GM23338 (cell line): ENCODE data around the gene RNASE7. TPM values are rescaled to one million over a fixed set of nuclear protein-coding genes. Genes with fewer than 3 reads are reported as not detected.

Source experiments
- ATAC-seq: fragments of 200-7000 bp; cut with Tn5 transposase; 3 replicates; pipeline ENCODE4 v1.9.1; 2020
- DNase-seq: peaks from one replicate; pipeline ENCODE4 v3.0.0-alpha.2; 2015; ENCODE audit warnings: low spot score
- H2AFZ ChIP-seq: fragments of 200-600 bp; sonication (generic); 2 replicates; pipeline ENCODE4 v1.8.0; 2016; ENCODE audit warnings: antibody characterized with exemption, mild to moderate bottlenecking, moderate library complexity
- H3F3A ChIP-seq: fragments of 200-600 bp; sonication (generic); replicated peaks from 2 replicates; pipeline ENCODE4 v1.8.0; 2017; ENCODE audit warnings: antibody characterized with exemption, mixed run types, low read depth
- H3K27ac ChIP-seq: fragments of 200-600 bp; sonication (generic); 2 replicates; pipeline ENCODE4 v1.6.1; 2016; ENCODE audit warnings: low read depth
- H3K27me3 ChIP-seq: fragments of 200-600 bp; sonication (generic); 2 replicates; pipeline ENCODE4 v1.8.0; 2016; ENCODE audit warnings: mild to moderate bottlenecking, mixed run types, moderate library complexity; ENCODE audit not compliant: insufficient read depth
- H3K36me3 ChIP-seq: fragments of 200-600 bp; sonication (generic); 2 replicates; pipeline ENCODE4 v1.8.0; 2016; ENCODE audit warnings: mild to moderate bottlenecking; ENCODE audit not compliant: insufficient read depth
- H3K4me1 ChIP-seq: fragments of 200-600 bp; sonication (generic); 2 replicates; pipeline ENCODE4 v1.8.0; 2016; ENCODE audit warnings: mild to moderate bottlenecking, moderate library complexity; ENCODE audit not compliant: insufficient read depth
- H3K4me2 ChIP-seq: fragments of 200-600 bp; sonication (generic); 2 replicates; pipeline ENCODE4 v1.7.1; 2017; ENCODE audit warnings: mixed run types
- H3K4me3 ChIP-seq: fragments of 200-600 bp; sonication (generic); 2 replicates; pipeline ENCODE4 v1.6.1; 2016; ENCODE audit warnings: mixed run types
- H3K79me2 ChIP-seq: fragments of 200-600 bp; sonication (generic); replicated peaks from 2 replicates; pipeline ENCODE4 v1.8.0; 2017; ENCODE audit warnings: mild to moderate bottlenecking; ENCODE audit not compliant: insufficient read depth
- H3K9me2 ChIP-seq: fragments of 200-600 bp; sonication (generic); 2 replicates; pipeline ENCODE4 v1.8.0; 2017; ENCODE audit not compliant: insufficient read depth
- H4K20me1 ChIP-seq: fragments of 200-600 bp; sonication (generic); replicated peaks from 2 replicates; pipeline ENCODE4 v1.8.0; 2017; ENCODE audit warnings: mild to moderate bottlenecking; ENCODE audit not compliant: insufficient read depth
- H3K27ac Mint-ChIP-seq: 2 replicates; pipeline ENCODE4 v1.8.0; 2020; ENCODE audit warnings: inconsistent platforms, mild to moderate bottlenecking, moderate library complexity, mixed read lengths
- H3K27me3 Mint-ChIP-seq: 3 replicates; pipeline ENCODE4 v1.8.0; 2022; ENCODE audit warnings: low read depth, mild to moderate bottlenecking, moderate library complexity, mixed read lengths, inconsistent platforms; ENCODE audit not compliant: insufficient read depth, poor library complexity
- H3K36me3 Mint-ChIP-seq: 3 replicates; pipeline ENCODE4 v1.8.0; 2021; ENCODE audit warnings: low read depth, mild to moderate bottlenecking, inconsistent platforms, moderate library complexity, mixed read lengths
- H3K4me1 Mint-ChIP-seq: 3 replicates; pipeline ENCODE4 v1.8.0; 2020; ENCODE audit warnings: mild to moderate bottlenecking, inconsistent platforms, mixed read lengths
- H3K4me3 Mint-ChIP-seq: 3 replicates; pipeline ENCODE4 v1.8.0; 2021; ENCODE audit warnings: moderate library complexity, mild to moderate bottlenecking, inconsistent platforms, mixed read lengths
- H3K9me3 Mint-ChIP-seq: 3 replicates; pipeline ENCODE4 v1.8.0; 2020; ENCODE audit warnings: moderate library complexity, mild to moderate bottlenecking, inconsistent platforms, mixed read lengths
- EZH2 ChIP-seq: fragments of 200-600 bp; sonication (generic); IDR thresholded peaks from one replicate; pipeline ENCODE4 v1.8.0; 2017; ENCODE audit warnings: antibody characterized with exemption, mild to moderate bottlenecking, low read depth; ENCODE audit not compliant: unreplicated experiment
- EZH2phosphoT487 ChIP-seq: fragments of 200-600 bp; sonication (generic); IDR thresholded peaks from one replicate; pipeline ENCODE4 v1.8.1; 2018; ENCODE audit warnings: antibody characterized with exemption; ENCODE audit not compliant: unreplicated experiment
- JUNB ChIP-seq: IDR thresholded peaks from one replicate; pipeline ENCODE4 v1.6.1; 2016; ENCODE audit warnings: antibody characterized with exemption; ENCODE audit not compliant: unreplicated experiment
- NANOG ChIP-seq: IDR thresholded peaks from 2 replicates; pipeline ENCODE4 v1.6.1; 2016; ENCODE audit warnings: antibody characterized with exemption, borderline replicate concordance
- POLR2AphosphoS5 ChIP-seq: IDR thresholded peaks from 2 replicates; pipeline ENCODE4 v1.6.1; 2016; ENCODE audit warnings: antibody characterized with exemption, low read depth
- ZNF114 ChIP-seq: fragments of 250-450 bp; sonication (Bioruptor Pico); IDR thresholded peaks from 2 replicates; pipeline ENCODE4 v1.5.0; 2020; ENCODE audit warnings: mild to moderate bottlenecking, moderate library complexity
- ZNF331 ChIP-seq: fragments of 250-450 bp; sonication (Bioruptor Pico); IDR thresholded peaks from 2 replicates; pipeline ENCODE4 v1.5.0; 2020; ENCODE audit warnings: low read depth, mild to moderate bottlenecking, moderate library complexity
- polyA plus RNA-seq: library from polyadenylated mRNA; unstranded; fragments of >200 nt; fragmentation: Nextera tagmentation; extraction: Ambion mirVana; gene quantifications from 2 replicates; pipeline ENCODE4 v1.2.1, GENCODE V29; 2016
- total RNA-seq: library from RNA; depleted of rRNA; stranded (reverse); fragments of >200 nt; shearing (Covaris generic); gene quantifications from 2 replicates; pipeline ENCODE4 v1.2.3, GENCODE V29; 2014
- TF ChIP-seq, protein P1 (sequence below), 2 experiments: fragments of 200-600 bp in 1 of 2; sonication (generic) in 1 of 2; conservative IDR thresholded peaks; 2 replicates each; pipeline versions ENCODE4 v1.5.1 to v1.6.1; 2016 to 2017; ENCODE audit warnings: antibody characterized with exemption in 2 of 2, low read depth in 2 of 2, mild to moderate bottlenecking in 2 of 2, moderate library complexity in 1 of 2
- TF ChIP-seq, protein P2 (sequence below): IDR thresholded peaks from 2 replicates; pipeline ENCODE4 v1.6.1; 2016; ENCODE audit warnings: antibody characterized with exemption

The RNASE7 gene
- total and polyA plus RNA-seq, 2 experiments from 2014 or later, result not detected

DNA sequence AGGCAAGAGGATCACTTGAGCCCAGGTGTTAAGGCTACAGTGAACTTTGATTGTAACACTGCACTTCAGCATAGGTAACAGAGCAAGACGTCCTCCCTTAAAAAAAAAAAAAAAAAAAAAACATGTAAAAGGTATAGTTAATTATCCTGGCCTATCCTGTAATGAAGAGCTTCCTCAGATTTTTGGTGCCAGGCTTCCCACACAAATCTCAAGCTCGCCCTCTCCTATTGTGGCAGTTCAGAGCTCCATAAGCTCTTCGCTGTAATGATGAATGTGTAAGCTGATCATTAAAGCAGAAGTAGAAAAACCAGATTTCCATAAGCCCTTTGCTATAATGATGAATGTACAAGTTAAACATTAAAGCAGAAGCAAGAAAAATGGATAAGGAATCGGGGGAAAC, 45.0 kb upstream of the RNASE7 start:
- TF ChIP-seq POLR2AphosphoS5 (no peak), ZNF331 (CRISPR knock-in tag) (no peak), ZNF114 (CRISPR knock-in tag) (no peak), JUNB (no peak)
- TF ChIP-seq, protein P1, sequence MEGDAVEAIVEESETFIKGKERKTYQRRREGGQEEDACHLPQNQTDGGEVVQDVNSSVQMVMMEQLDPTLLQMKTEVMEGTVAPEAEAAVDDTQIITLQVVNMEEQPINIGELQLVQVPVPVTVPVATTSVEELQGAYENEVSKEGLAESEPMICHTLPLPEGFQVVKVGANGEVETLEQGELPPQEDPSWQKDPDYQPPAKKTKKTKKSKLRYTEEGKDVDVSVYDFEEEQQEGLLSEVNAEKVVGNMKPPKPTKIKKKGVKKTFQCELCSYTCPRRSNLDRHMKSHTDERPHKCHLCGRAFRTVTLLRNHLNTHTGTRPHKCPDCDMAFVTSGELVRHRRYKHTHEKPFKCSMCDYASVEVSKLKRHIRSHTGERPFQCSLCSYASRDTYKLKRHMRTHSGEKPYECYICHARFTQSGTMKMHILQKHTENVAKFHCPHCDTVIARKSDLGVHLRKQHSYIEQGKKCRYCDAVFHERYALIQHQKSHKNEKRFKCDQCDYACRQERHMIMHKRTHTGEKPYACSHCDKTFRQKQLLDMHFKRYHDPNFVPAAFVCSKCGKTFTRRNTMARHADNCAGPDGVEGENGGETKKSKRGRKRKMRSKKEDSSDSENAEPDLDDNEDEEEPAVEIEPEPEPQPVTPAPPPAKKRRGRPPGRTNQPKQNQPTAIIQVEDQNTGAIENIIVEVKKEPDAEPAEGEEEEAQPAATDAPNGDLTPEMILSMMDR (conservative IDR thresholded peaks at IDR 0.05; ENCODE audit: low read depth in 2 of 2), result no peak
- peaks cover 23% of the 10 kb centered on the region for H3K4me1 Mint-ChIP-seq
- Histone ChIP-seq H3K4me1 (peaks cover 6% of the 10 kb centered on the region), H4K20me1 (no peaks in the 10 kb centered on the region; the same call in 1 of the 2 replicates), H3K9me2 (no peaks in the 10 kb centered on the region), H3K4me2 (no peak overlapping the region), H2AFZ (no peak overlapping the region), H3F3A (0 out of 2 replicates have a peak, but pooled peaks cover 4% of the 10 kb centered on the region), H3K36me3 (peaks cover 42% of the 10 kb centered on the region), H3K27ac (no peak overlapping the region), H3K27me3 (no peaks in the 10 kb centered on the region), H3K4me3 (no peak overlapping the region), H3K79me2 (peaks cover 7% of the 10 kb centered on the region; the same call in 1 of the 2 replicates)
- H3K27me3 Mint-ChIP-seq, result peaks cover 2% of the 10 kb centered on the region
- ATAC-seq (no peak), DNase-seq (no peak)
- H3K9me3 Mint-ChIP-seq, result no peaks in the 10 kb centered on the region
- H3K4me3 Mint-ChIP-seq, result no peak overlapping the region
- peaks cover 45% of the 10 kb centered on the region for H3K36me3 Mint-ChIP-seq
- H3K27ac Mint-ChIP-seq, result no peak overlapping the region

DNA sequence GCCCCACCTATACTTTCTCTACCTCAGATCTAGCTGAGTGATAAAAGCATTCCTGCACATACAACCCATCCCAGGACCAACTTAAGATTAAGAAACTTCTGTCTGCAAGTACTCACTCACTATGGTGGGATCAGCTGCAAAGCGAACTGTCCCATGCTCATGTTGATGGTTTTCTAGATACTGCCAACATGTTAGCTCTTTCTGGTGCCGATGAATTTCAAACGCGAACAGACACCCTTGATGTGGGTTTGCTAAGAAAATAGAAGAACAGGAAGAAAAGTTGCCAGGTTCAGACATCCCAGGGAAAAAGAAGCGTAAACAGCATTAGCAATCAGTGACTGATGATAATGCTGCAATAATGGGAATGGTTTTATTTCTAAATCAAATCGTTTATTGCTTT, 44.6 kb upstream of the RNASE7 start:
- H3K27ac ChIP-seq, result no peak overlapping the region; the same call in 1 of the 2 replicates
- no peak overlapping the region for H3K27ac Mint-ChIP-seq

More for the DNA sequence above, 44.6 kb upstream of the RNASE7 start:
- H3K4me1 ChIP-seq, result peaks cover 6% of the 10 kb centered on the region
- no peak overlapping the region for H3K4me3 Mint-ChIP-seq
- H3K9me3 Mint-ChIP-seq, result no peaks in the 10 kb centered on the region
- peaks cover 41% of the 10 kb centered on the region for H3K36me3 Mint-ChIP-seq
- H3K4me2 ChIP-seq, result no peak overlapping the region
- no peak for DNase-seq
- H3K36me3 ChIP-seq, result peaks cover 38% of the 10 kb centered on the region
- H3K79me2 ChIP-seq, result peaks cover 2% of the 10 kb centered on the region; the same call in 1 of the 2 replicates
- peaks cover 23% of the 10 kb centered on the region for H3K4me1 Mint-ChIP-seq
- H3K27me3 ChIP-seq, result no peaks in the 10 kb centered on the region
- H3K27me3 Mint-ChIP-seq, result peaks cover 2% of the 10 kb centered on the region
- TF ChIP-seq JUNB, result no peak
- no peak for TF ChIP-seq ZNF114 (CRISPR knock-in tag)
- TF ChIP-seq EZH2phosphoT487, result no peak
- TF ChIP-seq NANOG, result no peak
- TF ChIP-seq EZH2, result no peak
- TF ChIP-seq, protein P1 (conservative IDR thresholded peaks at IDR 0.05; ENCODE audit: low read depth in 2 of 2), result no peak
- TF ChIP-seq, protein P2, sequence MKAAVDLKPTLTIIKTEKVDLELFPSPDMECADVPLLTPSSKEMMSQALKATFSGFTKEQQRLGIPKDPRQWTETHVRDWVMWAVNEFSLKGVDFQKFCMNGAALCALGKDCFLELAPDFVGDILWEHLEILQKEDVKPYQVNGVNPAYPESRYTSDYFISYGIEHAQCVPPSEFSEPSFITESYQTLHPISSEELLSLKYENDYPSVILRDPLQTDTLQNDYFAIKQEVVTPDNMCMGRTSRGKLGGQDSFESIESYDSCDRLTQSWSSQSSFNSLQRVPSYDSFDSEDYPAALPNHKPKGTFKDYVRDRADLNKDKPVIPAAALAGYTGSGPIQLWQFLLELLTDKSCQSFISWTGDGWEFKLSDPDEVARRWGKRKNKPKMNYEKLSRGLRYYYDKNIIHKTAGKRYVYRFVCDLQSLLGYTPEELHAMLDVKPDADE, result no peak
- no peak for TF ChIP-seq ZNF331 (CRISPR knock-in tag)
- no peak for ATAC-seq
- no peak overlapping the region for H2AFZ ChIP-seq
- H3K9me2 ChIP-seq, result no peaks in the 10 kb centered on the region
- no peaks in the 10 kb centered on the region; the same call in 1 of the 2 replicates for H4K20me1 ChIP-seq
- H3F3A ChIP-seq, result 0 out of 2 replicates have a peak, but pooled peaks cover 4% of the 10 kb centered on the region
- H3K4me3 ChIP-seq, result no peak overlapping the region
